ENCODE data around the gene CAV2. TPM values are rescaled to one million over a fixed set of nuclear protein-coding genes. Genes with fewer than 3 reads are reported as not detected.

CAV2 gene, protein sequence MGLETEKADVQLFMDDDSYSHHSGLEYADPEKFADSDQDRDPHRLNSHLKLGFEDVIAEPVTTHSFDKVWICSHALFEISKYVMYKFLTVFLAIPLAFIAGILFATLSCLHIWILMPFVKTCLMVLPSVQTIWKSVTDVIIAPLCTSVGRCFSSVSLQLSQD
- total RNA-seq (1 to 10 TPM in 1 of 2 donors, under 1 TPM in 1; 0.32 to 3.1 TPM), total RNA-seq (0.12 to 0.23 reads per million in 2 donors)

DNA sequence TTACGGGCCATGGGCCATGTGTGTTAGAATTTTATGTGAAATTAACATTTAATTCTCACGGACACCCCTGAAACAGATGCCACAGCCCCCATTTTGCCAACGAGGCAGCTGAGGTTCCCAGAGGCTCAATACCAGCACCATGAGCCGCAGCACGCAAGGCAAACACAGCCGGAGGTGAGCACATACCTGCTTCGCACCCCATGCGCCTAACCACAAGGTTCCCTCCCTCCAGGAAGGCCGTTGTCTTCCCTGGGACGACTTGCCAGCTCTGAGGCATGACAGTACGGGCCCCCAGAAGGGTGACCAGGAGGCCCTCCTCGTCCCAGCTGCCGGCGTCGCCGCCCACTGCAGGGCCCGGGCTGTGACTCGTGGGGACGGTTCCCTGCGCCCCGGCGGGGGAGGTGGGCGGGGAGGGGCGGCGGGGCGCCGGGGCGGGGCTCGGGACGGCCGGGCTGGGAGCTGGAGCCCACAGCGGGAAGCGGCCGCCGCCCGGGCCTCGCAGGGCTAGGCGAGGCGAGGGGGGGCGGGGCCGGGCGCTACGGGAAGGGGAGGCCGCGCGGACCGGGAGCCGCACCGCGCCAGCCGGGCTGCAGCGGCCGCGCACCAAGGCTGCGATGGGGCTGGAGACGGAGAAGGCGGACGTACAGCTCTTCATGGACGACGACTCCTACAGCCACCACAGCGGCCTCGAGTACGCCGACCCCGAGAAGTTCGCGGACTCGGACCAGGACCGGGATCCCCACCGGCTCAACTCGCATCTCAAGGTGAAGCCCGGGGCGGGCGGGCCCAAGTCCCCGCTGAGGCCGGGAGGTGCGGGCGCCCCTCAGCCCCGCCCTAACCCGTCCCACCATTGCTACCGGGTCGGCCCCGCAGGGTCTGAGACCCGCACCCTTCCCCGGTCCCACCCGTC is at the start of gene CAV2:
Gene CAV2, plus strand, starts transcription at position 571 of the 910 bp plus-strand sequence. Its CDS starts 44 bp downstream, at position 615.
- ATAC-seq (peak; percentile 50), DNase-seq (peak in 1 of 3 donors; percentile 12)
- no peak within 1 kb of the TSS for H3K27ac Mint-ChIP-seq
- peaks cover 9% of the 10 kb centered on the region for H3K4me1 Mint-ChIP-seq
- peaks cover 51% of the 10 kb centered on the region for H3K27me3 Mint-ChIP-seq
- peak within 1 kb of the TSS; percentile 92 for H3K4me3 Mint-ChIP-seq
- no peaks in the 10 kb centered on the region for H3K9me3 ChIP-seq (ENCODE audit: control insufficient read depth, low read length, poor library complexity, severe bottlenecking)
- peaks cover 6% of the 10 kb centered on the region for H3K36me3 Mint-ChIP-seq (ENCODE audit: low read depth)

DNA sequence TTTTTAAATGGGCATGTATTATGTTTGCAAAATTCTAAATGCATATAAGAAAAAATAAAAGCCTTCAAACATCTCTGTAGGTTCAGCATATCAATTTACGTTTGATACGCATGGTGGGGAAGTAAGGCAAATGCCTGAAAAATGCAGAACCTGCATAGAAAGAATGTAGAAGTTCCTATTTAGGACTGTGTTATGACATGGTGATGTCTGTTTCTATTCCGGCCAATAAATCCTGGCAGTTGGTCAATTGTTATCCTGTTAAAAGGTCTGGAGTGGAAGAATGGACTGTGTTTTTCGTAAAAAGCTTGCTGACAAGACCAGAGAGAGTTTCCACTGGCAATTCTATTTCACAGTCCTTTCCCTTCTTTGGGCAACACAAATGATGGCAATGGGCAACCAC is 49.6 kb upstream of the CAV2 start:
- Mint-ChIP-seq H3K27me3 (peaks cover 36% of the 10 kb centered on the region), H3K27ac (no peak overlapping the region), H3K36me3 (ENCODE audit: low read depth) (no peaks in the 10 kb centered on the region), H3K4me1 (peaks cover 4% of the 10 kb centered on the region), H3K4me3 (no peak overlapping the region)
- ATAC-seq (no peak), DNase-seq (no peak)
- H3K9me3 ChIP-seq (ENCODE audit: control insufficient read depth, low read length, poor library complexity, severe bottlenecking), result no peaks in the 10 kb centered on the region

DNA sequence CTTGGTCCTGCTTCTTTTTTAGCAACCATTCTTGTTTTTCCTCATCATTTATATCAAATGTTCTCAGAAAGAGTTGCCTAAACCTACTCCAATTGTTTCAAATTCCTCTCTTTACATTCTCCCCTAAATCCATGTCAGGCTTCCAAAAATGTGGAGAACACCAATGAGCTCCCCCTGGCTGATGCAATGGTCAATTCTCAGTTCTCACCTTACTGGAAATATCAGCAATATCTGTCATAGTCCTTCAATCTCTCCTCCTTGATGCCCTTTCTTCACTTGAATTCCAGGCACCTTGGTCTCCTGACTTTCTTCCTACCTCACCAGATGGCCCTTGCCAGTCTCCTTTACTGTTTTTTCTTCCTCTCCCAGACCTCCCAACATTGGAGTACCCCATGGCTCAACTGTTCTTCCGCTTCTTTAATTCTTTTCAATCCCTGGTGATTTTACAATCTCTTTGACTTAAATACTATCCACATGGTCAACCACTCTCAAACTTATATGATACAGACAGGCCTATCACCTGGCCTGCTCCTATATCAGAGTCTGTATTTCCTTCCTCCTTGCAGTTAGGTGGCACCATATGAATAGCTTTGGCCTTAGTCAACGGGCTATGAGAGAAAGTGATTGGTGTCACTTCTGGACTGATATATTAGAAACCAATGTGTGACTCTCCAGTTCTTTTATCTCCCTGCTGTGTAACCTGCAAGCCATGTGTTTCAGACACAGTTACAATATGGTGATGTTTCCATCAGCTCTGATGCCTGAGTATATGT is 47.4 kb upstream of the CAV2 start:
- peaks cover 4% of the 10 kb centered on the region for H3K4me1 Mint-ChIP-seq
- ATAC-seq (no peak), DNase-seq (no peak)
- no peaks in the 10 kb centered on the region for H3K9me3 ChIP-seq (ENCODE audit: control insufficient read depth, low read length, poor library complexity, severe bottlenecking)
- H3K36me3 Mint-ChIP-seq (ENCODE audit: low read depth), result no peaks in the 10 kb centered on the region
- peaks cover 25% of the 10 kb centered on the region for H3K27me3 Mint-ChIP-seq
- no peak overlapping the region for H3K27ac Mint-ChIP-seq
- no peak overlapping the region for H3K4me3 Mint-ChIP-seq

DNA sequence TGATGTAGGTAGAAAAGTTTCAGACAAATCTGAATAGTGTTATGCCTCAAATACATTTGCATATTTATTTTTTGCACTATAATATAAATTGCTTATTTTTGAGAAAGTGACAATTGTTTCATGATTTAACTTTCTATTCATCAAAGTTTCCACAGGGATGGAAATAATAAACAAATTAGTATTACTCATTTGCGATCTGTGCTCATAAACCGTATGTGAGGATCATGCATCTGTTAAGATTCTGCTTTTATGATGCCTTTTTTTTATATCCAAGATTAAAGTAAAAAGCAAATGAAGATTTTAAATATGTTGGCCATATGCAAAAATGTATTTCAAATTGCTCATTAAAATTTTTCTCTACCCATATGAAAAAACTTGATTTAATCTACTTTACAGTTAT is 45.2 kb upstream of the CAV2 start:
- no peak overlapping the region for H3K27ac Mint-ChIP-seq
- peaks cover 18% of the 10 kb centered on the region for H3K27me3 Mint-ChIP-seq
- no peak for ATAC-seq
- H3K4me3 Mint-ChIP-seq, result no peak overlapping the region
- H3K36me3 Mint-ChIP-seq (ENCODE audit: low read depth), result no peaks in the 10 kb centered on the region
- DNase-seq, result no peak
- H3K4me1 Mint-ChIP-seq, result no peaks in the 10 kb centered on the region
- no peaks in the 10 kb centered on the region for H3K9me3 ChIP-seq (ENCODE audit: control insufficient read depth, low read length, poor library complexity, severe bottlenecking)

DNA sequence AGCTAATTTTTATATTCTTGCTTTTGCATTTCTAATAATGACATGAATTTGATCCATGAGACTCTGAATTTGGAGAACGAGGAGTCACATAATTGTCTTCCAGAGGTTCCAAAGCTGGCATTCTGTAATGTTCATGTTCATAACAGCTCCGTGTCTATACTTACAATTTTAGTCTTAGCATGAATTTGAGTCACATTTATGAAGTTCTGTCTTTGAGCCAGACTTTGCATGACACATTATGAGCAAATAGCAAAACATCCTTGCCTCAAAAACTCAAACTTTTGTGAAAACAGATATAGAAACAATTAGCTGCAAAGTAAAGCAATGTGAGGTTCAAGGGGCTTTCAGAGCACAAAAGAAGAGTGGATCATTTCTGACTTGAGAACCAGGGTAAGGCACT is 44.5 kb upstream of the CAV2 start:
- Mint-ChIP-seq H3K4me3 (no peak overlapping the region), H3K4me1 (no peaks in the 10 kb centered on the region), H3K27ac (no peak overlapping the region), H3K36me3 (ENCODE audit: low read depth) (no peaks in the 10 kb centered on the region), H3K27me3 (peaks cover 12% of the 10 kb centered on the region)
- no peaks in the 10 kb centered on the region for H3K9me3 ChIP-seq (ENCODE audit: control insufficient read depth, low read length, poor library complexity, severe bottlenecking)
- DNase-seq, result no peak
- ATAC-seq, result no peak

DNA sequence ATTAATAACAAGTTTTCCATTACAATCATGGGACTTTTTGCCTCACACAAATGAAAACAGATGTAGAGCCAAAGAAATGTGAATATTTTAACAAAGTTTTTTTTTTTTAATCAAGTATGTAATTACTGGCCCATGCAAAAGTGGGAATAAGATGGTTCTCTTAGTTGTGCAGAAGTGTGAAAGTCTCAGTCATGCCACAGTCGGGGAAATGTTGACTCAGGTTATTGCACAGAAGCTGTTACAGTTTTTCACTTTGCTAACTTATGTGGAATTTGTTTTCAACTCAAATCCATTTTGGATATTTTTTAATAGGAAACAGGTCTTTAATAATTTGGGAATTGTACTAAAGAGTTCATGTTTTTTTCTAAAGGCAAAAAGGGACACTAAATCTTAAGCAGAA is 44.0 kb upstream of the CAV2 start:
- Mint-ChIP-seq H3K4me1 (no peaks in the 10 kb centered on the region), H3K4me3 (no peak overlapping the region), H3K27me3 (peaks cover 7% of the 10 kb centered on the region), H3K27ac (no peak overlapping the region), H3K36me3 (ENCODE audit: low read depth) (no peaks in the 10 kb centered on the region)
- ATAC-seq (no peak), DNase-seq (no peak)
- no peaks in the 10 kb centered on the region for H3K9me3 ChIP-seq (ENCODE audit: control insufficient read depth, low read length, poor library complexity, severe bottlenecking)

DNA sequence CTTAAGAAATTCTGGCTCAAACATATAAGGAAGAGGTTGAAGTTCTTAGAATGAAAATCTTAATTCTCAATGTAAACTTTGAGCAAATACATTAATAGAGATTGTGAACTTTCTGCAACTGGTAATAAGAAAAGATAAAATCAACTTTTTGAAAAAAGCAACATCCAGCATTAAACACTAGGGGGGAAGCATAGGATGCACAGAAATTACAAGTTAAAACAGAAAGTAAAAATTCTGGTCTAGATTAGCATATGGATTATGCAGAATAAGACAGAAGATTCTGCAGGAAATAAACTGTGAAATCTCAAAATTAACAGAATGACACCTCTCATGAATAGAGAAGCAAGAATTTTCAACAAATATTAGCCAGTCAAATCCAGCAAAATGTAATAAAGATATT is 38.0 kb upstream of the CAV2 start:
- no peaks in the 10 kb centered on the region for H3K9me3 ChIP-seq (ENCODE audit: control insufficient read depth, low read length, poor library complexity, severe bottlenecking)
- no peak for ATAC-seq
- Mint-ChIP-seq H3K36me3 (ENCODE audit: low read depth) (no peaks in the 10 kb centered on the region), H3K27ac (no peak overlapping the region), H3K4me1 (no peaks in the 10 kb centered on the region), H3K4me3 (no peak overlapping the region), H3K27me3 (peaks cover 12% of the 10 kb centered on the region)
- no peak for DNase-seq

DNA sequence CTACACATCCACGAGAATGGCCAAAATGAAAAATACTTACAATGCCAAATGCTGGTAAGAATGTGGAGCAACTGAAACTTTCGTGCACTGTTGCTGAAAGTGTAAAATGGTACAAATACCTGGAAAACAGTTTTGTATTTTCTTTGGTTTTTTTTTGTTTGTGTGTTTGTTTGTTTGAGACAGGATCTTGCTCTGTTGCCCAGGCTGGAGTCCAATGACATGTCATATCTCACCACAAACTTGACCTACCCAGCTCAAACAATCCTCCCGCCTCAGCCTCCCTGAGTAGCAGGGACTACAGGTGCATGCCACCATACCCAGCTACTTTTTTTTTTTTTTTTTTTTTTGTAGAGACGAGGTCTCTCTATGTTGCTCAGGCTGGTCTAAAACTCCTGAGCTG is 35.6 kb upstream of the CAV2 start:
- Mint-ChIP-seq H3K27me3 (peaks cover 23% of the 10 kb centered on the region), H3K36me3 (ENCODE audit: low read depth) (no peaks in the 10 kb centered on the region), H3K27ac (no peak overlapping the region), H3K4me1 (no peaks in the 10 kb centered on the region), H3K4me3 (no peak overlapping the region)
- no peak for ATAC-seq
- no peak for DNase-seq
- H3K9me3 ChIP-seq (ENCODE audit: control insufficient read depth, low read length, poor library complexity, severe bottlenecking), result no peaks in the 10 kb centered on the region

DNA sequence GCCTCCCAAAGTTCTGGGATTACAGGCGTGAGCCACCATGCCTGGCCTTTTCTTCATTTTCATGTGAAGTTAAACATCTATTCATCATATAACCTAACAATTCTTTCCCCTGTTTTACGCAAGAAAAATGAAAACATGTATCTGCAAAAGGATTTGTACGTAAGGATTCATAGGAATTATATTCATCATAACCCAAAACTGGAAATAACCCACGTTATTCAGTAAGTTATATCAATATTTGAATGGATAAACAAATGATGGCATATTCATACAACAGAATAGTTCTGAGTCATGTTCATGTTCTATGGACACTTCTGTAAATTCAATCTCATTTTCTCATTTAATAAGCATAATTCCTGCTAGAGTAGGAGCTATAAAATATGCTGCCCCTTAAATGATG is 35.2 kb upstream of the CAV2 start:
- H3K4me1 Mint-ChIP-seq, result no peaks in the 10 kb centered on the region
- ATAC-seq (no peak), DNase-seq (no peak)

DNA sequence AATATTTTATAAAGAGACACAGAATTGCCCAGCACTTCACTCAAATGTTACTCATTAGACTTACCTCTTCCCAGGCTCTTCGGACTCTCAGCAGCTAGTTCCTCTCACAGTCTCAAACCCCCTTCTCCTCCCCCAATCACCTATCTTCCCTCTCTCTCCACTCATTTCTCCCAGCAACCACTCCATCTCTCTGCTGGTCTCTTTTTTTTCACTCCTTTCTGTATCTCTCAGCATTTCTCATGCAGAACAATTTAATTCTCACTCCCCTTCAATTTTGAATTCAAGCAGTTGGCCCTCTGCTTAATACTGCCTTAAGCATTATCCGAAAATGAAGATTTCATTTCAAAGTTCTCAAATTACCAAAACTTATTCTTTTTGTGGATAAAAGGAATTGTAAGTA is 34.4 kb upstream of the CAV2 start:
- no peak overlapping the region for H3K4me3 Mint-ChIP-seq
- H3K9me3 ChIP-seq (ENCODE audit: control insufficient read depth, low read length, poor library complexity, severe bottlenecking), result no peaks in the 10 kb centered on the region
- no peaks in the 10 kb centered on the region for H3K36me3 Mint-ChIP-seq (ENCODE audit: low read depth)
- no peak for ATAC-seq
- H3K27ac Mint-ChIP-seq, result no peak overlapping the region
- no peak for DNase-seq
- H3K27me3 Mint-ChIP-seq, result peaks cover 23% of the 10 kb centered on the region
- H3K4me1 Mint-ChIP-seq, result no peaks in the 10 kb centered on the region

More for the DNA sequence above, 35.2 kb upstream of the CAV2 start:
- Mint-ChIP-seq H3K4me3 (no peak overlapping the region), H3K27ac (no peak overlapping the region), H3K36me3 (ENCODE audit: low read depth) (no peaks in the 10 kb centered on the region), H3K27me3 (peaks cover 23% of the 10 kb centered on the region)
- no peaks in the 10 kb centered on the region for H3K9me3 ChIP-seq (ENCODE audit: control insufficient read depth, low read length, poor library complexity, severe bottlenecking)

DNA sequence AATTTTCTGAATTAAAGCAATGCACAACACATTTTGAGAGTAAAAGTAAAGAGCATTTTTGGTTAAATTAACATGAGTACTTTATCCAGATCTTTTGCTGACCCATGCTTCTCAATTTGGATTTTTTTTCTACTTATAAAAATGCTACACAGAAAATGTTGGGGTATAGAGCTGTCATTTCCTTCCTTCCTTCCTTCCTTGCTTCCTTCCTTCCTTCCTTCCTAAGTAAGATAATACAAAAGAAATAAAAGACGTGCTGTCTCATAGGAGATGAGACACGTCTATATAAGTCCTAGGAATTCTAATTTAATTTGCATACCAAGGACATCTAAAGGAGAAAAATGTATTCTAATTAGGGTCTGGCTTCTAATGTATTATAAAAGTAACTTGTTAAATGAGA is 31.0 kb upstream of the CAV2 start:
- H3K27ac Mint-ChIP-seq, result no peak overlapping the region
- H3K4me1 Mint-ChIP-seq, result no peaks in the 10 kb centered on the region
- H3K9me3 ChIP-seq (ENCODE audit: control insufficient read depth, low read length, poor library complexity, severe bottlenecking), result no peaks in the 10 kb centered on the region
- peaks cover 49% of the 10 kb centered on the region for H3K27me3 Mint-ChIP-seq
- no peaks in the 10 kb centered on the region for H3K36me3 Mint-ChIP-seq (ENCODE audit: low read depth)
- H3K4me3 Mint-ChIP-seq, result no peak overlapping the region
- DNase-seq, result no peak
- ATAC-seq, result no peak

DNA sequence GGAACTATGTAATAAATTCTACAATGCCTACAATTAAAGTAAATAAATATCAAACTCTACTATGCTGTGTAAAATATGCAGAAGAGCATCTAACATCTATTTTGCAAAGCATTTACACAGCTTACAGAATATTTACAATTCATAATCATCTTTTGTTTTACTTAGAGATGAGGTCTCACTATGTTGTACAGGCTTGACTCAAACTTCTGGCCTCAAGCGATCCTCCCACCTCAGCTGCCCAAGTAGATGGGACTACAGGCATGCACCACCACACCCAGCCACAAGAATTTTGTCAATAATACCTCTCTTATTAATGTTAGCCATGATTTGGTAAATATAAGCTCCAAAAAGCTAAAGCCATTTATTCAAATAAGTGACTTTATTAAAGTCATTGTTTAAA is 21.9 kb upstream of the CAV2 start:
- Mint-ChIP-seq H3K4me3 (no peak overlapping the region), H3K36me3 (ENCODE audit: low read depth) (no peaks in the 10 kb centered on the region), H3K27ac (no peak overlapping the region), H3K27me3 (peaks cover 27% of the 10 kb centered on the region), H3K4me1 (peaks cover 3% of the 10 kb centered on the region)
- DNase-seq, result no peak
- no peaks in the 10 kb centered on the region for H3K9me3 ChIP-seq (ENCODE audit: control insufficient read depth, low read length, poor library complexity, severe bottlenecking)
- no peak for ATAC-seq

DNA sequence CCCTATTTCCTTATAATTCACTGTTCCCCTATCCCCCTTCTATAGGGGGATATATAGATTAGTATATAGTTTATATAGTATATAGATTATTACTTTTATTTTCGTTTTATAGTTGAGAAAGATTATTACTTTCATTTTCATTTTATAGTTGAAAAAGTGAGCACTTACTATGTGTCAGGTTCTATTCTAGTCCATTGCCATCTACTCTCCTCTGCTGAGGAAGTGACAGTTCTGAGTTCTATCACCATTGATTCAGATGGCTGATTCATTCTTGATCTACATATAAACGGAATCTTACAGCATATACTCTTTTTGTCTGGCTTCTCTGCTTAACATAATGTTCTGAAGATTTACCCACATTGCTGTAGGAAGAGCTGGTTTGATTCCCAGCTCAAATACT is 20.7 kb upstream of the CAV2 start:
- H3K27me3 Mint-ChIP-seq, result peaks cover 18% of the 10 kb centered on the region
- no peak overlapping the region for H3K27ac Mint-ChIP-seq
- H3K9me3 ChIP-seq (ENCODE audit: control insufficient read depth, low read length, poor library complexity, severe bottlenecking), result no peaks in the 10 kb centered on the region
- H3K36me3 Mint-ChIP-seq (ENCODE audit: low read depth), result no peaks in the 10 kb centered on the region
- H3K4me1 Mint-ChIP-seq, result peaks cover 3% of the 10 kb centered on the region
- ATAC-seq (no peak), DNase-seq (no peak)
- H3K4me3 Mint-ChIP-seq, result no peak overlapping the region
